Lung (tissue), 12 donors: ENCODE results near the gene LEMD3. TPM values are rescaled to one million over a fixed set of nuclear protein-coding genes. Genes with fewer than 3 reads are reported as not detected.
A peak's percentile ranks its signal among the peaks of the same experiment; 100 is the strongest.

ENCODE experiments used
- ATAC-seq: fragments of 200-7000 bp; cut with Tn5 transposase; one replicate; pipeline ENCODE4 v1.9.1; 2020; ENCODE audit warnings: moderate number of reproducible peaks; ENCODE audit not compliant: insufficient read depth, low FRiP score
- DNase-seq, 3 donors: peaks; one replicate each; pipeline ENCODE4 v3.0.0-alpha.2; 2013 to 2017
- H3K27ac ChIP-seq, 2 donors: one replicate each; pipeline ENCODE4 v1.5.1; 2013; ENCODE audit warnings: mild to moderate bottlenecking in 2 of 2, moderate library complexity in 2 of 2, control low read depth in 1 of 2, inconsistent platforms in 1 of 2, low read depth in 1 of 2, low read length in 1 of 2
- H3K27me3 ChIP-seq, 3 donors: one replicate each; pipeline ENCODE4 v1.5.1; 2013; ENCODE audit warnings: low read length in 2 of 3; ENCODE audit not compliant: control insufficient read depth in 3 of 3, insufficient read depth in 3 of 3
- H3K36me3 ChIP-seq, 4 donors: one replicate each; pipeline ENCODE4 v1.5.1; 2013; ENCODE audit warnings: low read length in 4 of 4, mild to moderate bottlenecking in 1 of 4, moderate library complexity in 1 of 4; ENCODE audit not compliant: control insufficient read depth in 4 of 4, insufficient read depth in 4 of 4
- H3K4me1 ChIP-seq, 5 donors: one replicate each; pipeline ENCODE4 v1.5.1; 2013; ENCODE audit warnings: low read length in 5 of 5, mild to moderate bottlenecking in 2 of 5, moderate library complexity in 1 of 5; ENCODE audit not compliant: control insufficient read depth in 5 of 5, insufficient read depth in 5 of 5
- H3K4me3 ChIP-seq: one replicate; pipeline ENCODE4 v1.5.1; 2013; ENCODE audit warnings: mild to moderate bottlenecking, control low read depth, moderate library complexity
- H3K9ac ChIP-seq, 2 donors: one replicate each; pipeline ENCODE4 v1.5.1; 2013; ENCODE audit warnings: low read length in 2 of 2, control low read depth in 1 of 2; ENCODE audit not compliant: insufficient read depth in 1 of 2
- H3K9me3 ChIP-seq, 4 donors: one replicate each; pipeline ENCODE4 v1.5.1; 2013; ENCODE audit warnings: low read length in 3 of 4, mild to moderate bottlenecking in 1 of 4, moderate library complexity in 1 of 4; ENCODE audit not compliant: control insufficient read depth in 4 of 4, insufficient read depth in 3 of 4
- WGBS, 2 donors: extraction: QIAGEN DNeasy Blood & Tissue Kit; methylation state at CpG; one replicate each; pipeline ENCODE4 v1.1.7; 2013; 5-methylcytosine and 5-hydroxymethylcytosine counted together
- polyA plus RNA-seq, 2 donors: library from polyadenylated mRNA; stranded (reverse); fragments of 200-250 nt; gene quantifications; one replicate each; pipeline ENCODE4 v1.2.1, GENCODE V29; 2013
- total RNA-seq, 2 donors: library from RNA; depleted of rRNA in 1 of 2; stranded (reverse); fragments of >200 nt in 1 of 2; gene quantifications; one replicate each; pipeline ENCODE4 v1.2.1, GENCODE V29; 2014 to 2021
- TF ChIP-seq, protein P1 (sequence below): IDR thresholded peaks from 2 replicates; pipeline ENCODE4 v1.5.1; 2012; ENCODE audit warnings: mild to moderate bottlenecking; ENCODE audit errors: control extremely low read depth, extremely low read depth
- donor health status: control.
- donor health status: control.
- donor health status: Bipolar disorder and iron deficiency.
- donor health status: healthy.
- donor health status: DM: yes; HTN: yes; CAD: no.

The LEMD3 gene
- total and polyA plus RNA-seq, 4 donors = 10.2 to 72.4 (median 23.0) TPM

- H3K9ac ChIP-seq = no peak overlapping the region
- no peak overlapping the region for H3K27ac ChIP-seq
- TF ChIP-seq, protein P1, sequence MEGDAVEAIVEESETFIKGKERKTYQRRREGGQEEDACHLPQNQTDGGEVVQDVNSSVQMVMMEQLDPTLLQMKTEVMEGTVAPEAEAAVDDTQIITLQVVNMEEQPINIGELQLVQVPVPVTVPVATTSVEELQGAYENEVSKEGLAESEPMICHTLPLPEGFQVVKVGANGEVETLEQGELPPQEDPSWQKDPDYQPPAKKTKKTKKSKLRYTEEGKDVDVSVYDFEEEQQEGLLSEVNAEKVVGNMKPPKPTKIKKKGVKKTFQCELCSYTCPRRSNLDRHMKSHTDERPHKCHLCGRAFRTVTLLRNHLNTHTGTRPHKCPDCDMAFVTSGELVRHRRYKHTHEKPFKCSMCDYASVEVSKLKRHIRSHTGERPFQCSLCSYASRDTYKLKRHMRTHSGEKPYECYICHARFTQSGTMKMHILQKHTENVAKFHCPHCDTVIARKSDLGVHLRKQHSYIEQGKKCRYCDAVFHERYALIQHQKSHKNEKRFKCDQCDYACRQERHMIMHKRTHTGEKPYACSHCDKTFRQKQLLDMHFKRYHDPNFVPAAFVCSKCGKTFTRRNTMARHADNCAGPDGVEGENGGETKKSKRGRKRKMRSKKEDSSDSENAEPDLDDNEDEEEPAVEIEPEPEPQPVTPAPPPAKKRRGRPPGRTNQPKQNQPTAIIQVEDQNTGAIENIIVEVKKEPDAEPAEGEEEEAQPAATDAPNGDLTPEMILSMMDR = no peak
- H3K36me3 ChIP-seq = peaks cover 0 to 7% (median 2%) of the 10 kb centered on the region in 4 donors
- H3K27me3 ChIP-seq = no peaks in the 10 kb centered on the region
- DNase-seq = no peak
- no peak for ATAC-seq
- no peaks in the 10 kb centered on the region for H3K9me3 ChIP-seq
- no peak overlapping the region for H3K4me3 ChIP-seq
- peaks cover 0 to 19% (median 7%) of the 10 kb centered on the region in 5 donors for H3K4me1 ChIP-seq
- WGBS, 2 donors = 93 to 94% methylated on average over 4 of the region's 4 CpGs
Measured at GRCh38 chr12:65189028-65189718, 19.8 kb downstream of the LEMD3 start.

DNA sequence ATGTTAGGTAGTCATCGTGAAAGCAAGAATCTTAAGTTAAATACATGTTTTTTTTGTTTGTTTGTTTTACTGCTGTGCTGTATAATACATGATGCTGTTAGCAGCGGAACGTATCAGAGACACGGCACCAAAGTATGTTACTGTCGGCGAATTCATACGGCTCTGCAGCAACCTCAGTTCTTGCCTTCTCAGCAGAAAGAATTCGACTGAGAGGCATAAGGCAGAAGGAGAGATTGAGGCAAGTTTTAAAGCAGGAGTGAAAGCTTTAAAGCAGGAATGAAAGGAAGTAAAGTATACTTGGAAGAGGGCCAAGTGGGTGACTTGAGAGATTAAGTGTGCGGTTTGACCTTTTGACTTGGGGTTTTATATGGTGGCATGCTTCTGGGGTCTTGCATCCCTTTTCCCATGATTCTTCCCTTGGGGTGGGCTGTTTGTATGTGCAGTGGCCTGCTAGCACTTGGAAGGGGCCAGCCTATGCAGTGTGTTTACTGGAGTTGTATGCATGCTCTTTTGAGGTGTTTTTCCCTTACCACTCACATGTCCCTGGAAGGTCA is 23.7 kb downstream of the LEMD3 start:
- no peak overlapping the region for H3K9ac ChIP-seq
- H3K4me1 ChIP-seq = peaks cover 0 to 26% (median 5%) of the 10 kb centered on the region in 5 donors
- ATAC-seq (no peak), DNase-seq (peak in 1 of 3 donors; percentile 12)
- no peak overlapping the region for H3K4me3 ChIP-seq
- H3K36me3 ChIP-seq = peaks cover 0 to 7% (median 2%) of the 10 kb centered on the region in 4 donors
- peaks cover 0 to 8% (median 1%) of the 10 kb centered on the region in 4 donors for H3K9me3 ChIP-seq
- TF ChIP-seq, protein P1 = no peak
- 42 to 49% methylated on average over 9 of the region's 9 CpGs for WGBS, 2 donors
- no peak overlapping the region for H3K27ac ChIP-seq
- no peaks in the 10 kb centered on the region for H3K27me3 ChIP-seq

DNA sequence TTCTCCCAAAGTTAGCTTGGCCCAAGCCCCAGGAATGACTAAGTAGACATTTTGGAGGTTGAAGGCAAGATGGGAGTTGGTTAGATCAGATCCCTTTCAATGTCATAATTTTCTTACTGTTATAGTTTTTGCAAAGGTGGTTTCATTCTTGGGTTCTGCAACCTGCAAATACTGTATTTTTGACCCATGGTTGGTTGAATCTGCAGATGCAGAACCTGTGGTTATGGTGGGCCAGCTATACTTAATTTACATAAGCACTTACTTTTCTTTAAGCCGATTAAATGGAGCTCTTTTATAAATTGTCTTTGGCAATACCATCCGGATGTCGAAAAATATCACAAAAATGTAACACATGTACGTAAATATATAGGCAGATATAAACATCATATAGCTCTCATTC is 25.6 kb downstream of the LEMD3 start:
- no peak overlapping the region for H3K4me3 ChIP-seq
- H3K9ac ChIP-seq = no peak overlapping the region
- H3K4me1 ChIP-seq = peaks cover 0 to 14% (median 5%) of the 10 kb centered on the region in 5 donors
- no peak for DNase-seq
- ATAC-seq = no peak
- no peaks in the 10 kb centered on the region for H3K27me3 ChIP-seq
- H3K27ac ChIP-seq = no peak overlapping the region
- WGBS, 2 donors = 96 to 97% methylated on average over 4 of the region's 4 CpGs
- H3K36me3 ChIP-seq = peaks cover 0 to 7% (median 2%) of the 10 kb centered on the region in 4 donors
- H3K9me3 ChIP-seq = peaks cover 0 to 8% (median 1%) of the 10 kb centered on the region in 4 donors
- TF ChIP-seq, protein P1 = no peak
